Heart left ventricle (tissue), 16 donors: Measurements from ENCODE around the gene SPOCK2. TPM values are rescaled to one million over a fixed set of nuclear protein-coding genes. Genes with fewer than 3 reads are reported as not detected.

Experiments
- ATAC-seq, 4 donors: fragments of 200-7000 bp; cut with Tn5 transposase; one replicate each; pipeline ENCODE4 v1.9.1; 2020 to 2022; ENCODE audit warnings: moderate library complexity in 4 of 4, mild to moderate bottlenecking in 3 of 4, moderate number of reproducible peaks in 1 of 4
- DNase-seq, 5 donors: peaks; one replicate each; pipeline ENCODE4 v3.0.0-alpha.2; 2020
- H3K27ac ChIP-seq, 12 donors: fragments of 200-600 bp; sonication (generic) in 4 of 12; one replicate each; pipeline versions ENCODE4 v1.5.0 to v1.8.0; 2016 to 2022; ENCODE audit warnings: mild to moderate bottlenecking in 2 of 12
- H3K27me3 ChIP-seq, 9 donors: fragments of 200-600 bp; sonication (generic) in 2 of 9; one replicate each; pipeline versions ENCODE4 v1.5.1 to v1.8.0; 2016 to 2022; ENCODE audit warnings: mild to moderate bottlenecking in 3 of 9
- H3K36me3 ChIP-seq, 9 donors: fragments of 200-600 bp; sonication (generic) in 2 of 9; one replicate each; pipeline versions ENCODE4 v1.5.0 to v1.8.0; 2018 to 2022; ENCODE audit warnings: mild to moderate bottlenecking in 2 of 9
- H3K4me1 ChIP-seq, 12 donors: fragments of 200-600 bp; sonication (generic) in 4 of 12; one replicate each; pipeline versions ENCODE4 v1.5.0 to v1.8.0; 2016 to 2022; ENCODE audit warnings: mild to moderate bottlenecking in 3 of 12
- H3K4me3 ChIP-seq, 12 donors: fragments of 200-600 bp; sonication (generic) in 4 of 12; one replicate each; pipeline versions ENCODE4 v1.5.0 to v1.8.0; 2017 to 2022; ENCODE audit warnings: mild to moderate bottlenecking in 9 of 12, moderate library complexity in 4 of 12
- H3K9me3 ChIP-seq, 12 donors: fragments of 200-600 bp; sonication (generic) in 4 of 12; one replicate each; pipeline versions ENCODE4 v1.5.0 to v1.8.0; 2016 to 2022; ENCODE audit warnings: mild to moderate bottlenecking in 1 of 12
- POLR2A ChIP-seq, 2 donors: fragments of 450-650 bp; IDR thresholded peaks; one replicate each; pipeline ENCODE4 v1.6.1; 2017; ENCODE audit warnings: antibody characterized with exemption in 2 of 2, mild to moderate bottlenecking in 2 of 2, moderate library complexity in 2 of 2
- WGBS, 4 donors: extraction: QIAGEN DNeasy Blood & Tissue Kit in 2 of 4; methylation state at CpG; one replicate each; pipeline versions ENCODE4 v1.1.5 to v1.1.7; 2013 to 2018; 5-methylcytosine and 5-hydroxymethylcytosine counted together
- intact Hi-C, 10 donors: fragments of 100-400 bp; cut with DNase I; formaldehyde crosslinking; loops; one replicate each; pipeline versions ENCODE4 v1.11.1 to v1.14.2; 2022
- polyA plus RNA-seq, 2 donors: library from polyadenylated mRNA; stranded (reverse); fragments of 200-250 nt; gene quantifications; one replicate each; pipeline ENCODE4 v1.2.3, GENCODE V29; 2013
- total RNA-seq, 9 donors: library from RNA; depleted of rRNA in 2 of 9; stranded (reverse); fragments of >200 nt in 2 of 9; fragmentation: NEBNext Ultra II Directional in 3 of 9; extraction: Animal tissue kit (Norgen Biotek cat#: 25700) in 3 of 9; gene quantifications; one replicate each; pipeline versions ENCODE4 v1.1.0 to v1.2.4, GENCODE V29; 2016 to 2023
- TF ChIP-seq, protein P1 (sequence below), 12 donors: fragments of 200-600 bp; sonication (generic) in 4 of 12; IDR thresholded peaks; one replicate each; pipeline versions ENCODE4 v1.5.0 to v1.8.0; 2018 to 2022; ENCODE audit warnings: antibody characterized with exemption in 12 of 12, mild to moderate bottlenecking in 5 of 12
- donor health status: ischemic (EF 13 %, LVEDD 7.1; RV severe dilation, severe dysfunction).
- donor health status: healthy with polysubstance abuse.
- donor health status: DM: no; HTN: yes; CAD: no.
- donor health status: DM: no; HTN: no; CAD: no.
- donor health status: ischemic (EF 25% LVEDD 6.9; RV normal size, moderate dysfunction).
- donor health status: ischemic (EF 25% LVEDD 5.7; RV mildly dilated, moderate dysfunction).
- donor health status: healthy.
- donor health status: DM: yes; HTN: yes; CAD: no.
- donor health status: ischemic (EF 35%, LVEDD 5.7; RV mildly dilated, moderate dysfunction).
- donor health status: nonischemic (EF 11% LVEDD 7.7; RV severe dilation, severe dysfunction).
- donor health status: DM: yes; HTN: yes; CAD: no.
- donor health status: PGD.
- donor health status: ischemic (EF 29% LVEDD 5.4; RV normal size, mild dysfunction).
- donor health status: nonischemic (EF 23%, LVEDD 6.1; RV moderate dilation, normal function).

The SPOCK2 gene
- total and polyA plus RNA-seq, 11 donors = 4.4 to 16.6 (median 8.0) TPM

- ATAC-seq (no peak), DNase-seq (no peak)
- H3K27me3 ChIP-seq = no peaks in the 10 kb centered on the region
- H3K9me3 ChIP-seq = no peaks in the 10 kb centered on the region
- intact Hi-C loops = loop anchor here in 7 of 10 donors (5.0 to 10.0 kb wide), 8 partner anchors 62 to 202 kb away; partner anchors contain the start of genes ANAPC16 (in 4 of the 7) and ASCC1 (in 4 of the 7)
- H3K27ac ChIP-seq = no peak overlapping the region
- H3K4me3 ChIP-seq = no peak overlapping the region
- no peak for TF ChIP-seq POLR2A (IDR thresholded peaks at IDR 0.05)
- TF ChIP-seq, protein P1, sequence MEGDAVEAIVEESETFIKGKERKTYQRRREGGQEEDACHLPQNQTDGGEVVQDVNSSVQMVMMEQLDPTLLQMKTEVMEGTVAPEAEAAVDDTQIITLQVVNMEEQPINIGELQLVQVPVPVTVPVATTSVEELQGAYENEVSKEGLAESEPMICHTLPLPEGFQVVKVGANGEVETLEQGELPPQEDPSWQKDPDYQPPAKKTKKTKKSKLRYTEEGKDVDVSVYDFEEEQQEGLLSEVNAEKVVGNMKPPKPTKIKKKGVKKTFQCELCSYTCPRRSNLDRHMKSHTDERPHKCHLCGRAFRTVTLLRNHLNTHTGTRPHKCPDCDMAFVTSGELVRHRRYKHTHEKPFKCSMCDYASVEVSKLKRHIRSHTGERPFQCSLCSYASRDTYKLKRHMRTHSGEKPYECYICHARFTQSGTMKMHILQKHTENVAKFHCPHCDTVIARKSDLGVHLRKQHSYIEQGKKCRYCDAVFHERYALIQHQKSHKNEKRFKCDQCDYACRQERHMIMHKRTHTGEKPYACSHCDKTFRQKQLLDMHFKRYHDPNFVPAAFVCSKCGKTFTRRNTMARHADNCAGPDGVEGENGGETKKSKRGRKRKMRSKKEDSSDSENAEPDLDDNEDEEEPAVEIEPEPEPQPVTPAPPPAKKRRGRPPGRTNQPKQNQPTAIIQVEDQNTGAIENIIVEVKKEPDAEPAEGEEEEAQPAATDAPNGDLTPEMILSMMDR (IDR thresholded peaks at IDR 0.05) = no peak
- H3K4me1 ChIP-seq = peaks cover 0 to 19% (median 3%) of the 10 kb centered on the region in 12 donors
- peaks cover 0 to 15% (median 6%) of the 10 kb centered on the region in 9 donors for H3K36me3 ChIP-seq
- 80 to 85% (median 83%) methylated on average over 10 of the region's 10 CpGs for WGBS, 4 donors
These were observed 46.7 kb upstream of the SPOCK2 start for GRCh38 chr10:72134785-72135767.

DNA sequence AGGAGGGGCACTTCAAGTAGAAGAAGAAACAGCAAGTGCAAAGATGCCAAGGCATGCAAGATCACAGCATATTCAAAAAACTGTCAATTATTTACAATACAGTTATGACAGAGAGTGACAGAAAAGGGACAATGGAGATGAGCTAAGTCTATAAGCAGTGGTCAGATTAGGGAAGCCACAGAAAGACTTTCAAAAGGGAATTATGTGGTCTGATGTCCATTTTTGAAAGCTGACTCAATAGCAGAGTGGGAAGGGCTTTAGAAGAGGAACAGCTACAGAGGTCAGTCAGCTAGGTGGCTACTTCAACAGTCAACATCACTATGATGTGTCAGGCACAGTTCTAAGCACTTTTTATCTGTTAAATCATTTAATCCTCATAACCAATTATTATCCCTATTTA lies 45.2 kb upstream of the SPOCK2 start:
- Histone ChIP-seq H3K36me3 (peaks cover 0 to 15% (median 6%) of the 10 kb centered on the region in 9 donors), H3K4me3 (no peak overlapping the region), H3K9me3 (no peaks in the 10 kb centered on the region), H3K27me3 (no peaks in the 10 kb centered on the region), H3K27ac (no peak overlapping the region), H3K4me1 (peaks cover 0 to 16% (median 1%) of the 10 kb centered on the region in 12 donors)
- DNase-seq (no peak), ATAC-seq (peak in 3 of 4 donors; percentile 40 to 66 (median 43))
- TF ChIP-seq POLR2A (IDR thresholded peaks at IDR 0.05) = no peak
- TF ChIP-seq, protein P1 (IDR thresholded peaks at IDR 0.05) = no peak
- intact Hi-C loops = loop anchor here in 8 of 10 donors (2.0 to 10.0 kb wide), 9 partner anchors 64 to 204 kb away; partner anchors contain the start of genes ANAPC16 (in 4 of the 8) and ASCC1 (in 4 of the 8)

DNA sequence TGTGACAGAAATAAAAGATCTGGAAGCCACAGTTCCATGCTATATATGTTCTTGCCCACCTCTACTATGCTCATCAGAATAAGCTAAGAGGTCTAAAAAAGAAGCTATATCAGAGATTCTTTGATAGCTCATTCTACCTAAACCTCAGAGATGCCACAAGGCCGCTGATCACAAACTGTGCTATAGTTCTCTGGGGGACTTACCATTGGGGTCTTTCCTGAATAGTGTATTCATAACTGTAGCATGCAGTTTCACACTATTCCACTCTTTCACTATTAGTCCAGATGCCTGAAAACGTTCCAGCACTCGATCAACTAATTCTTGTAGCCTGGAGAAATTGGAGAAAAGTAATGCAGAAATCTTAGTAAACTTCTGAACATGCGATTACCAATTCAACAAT lies 44.5 kb upstream of the SPOCK2 start:
- intact Hi-C loops = loop anchor here in 8 of 10 donors (2.0 to 10.0 kb wide), 9 partner anchors 64 to 204 kb away; partner anchors contain the start of genes ANAPC16 (in 4 of the 8) and ASCC1 (in 4 of the 8)
- no peak for ATAC-seq
- H3K9me3 ChIP-seq = no peaks in the 10 kb centered on the region
- no peak for DNase-seq
- H3K4me1 ChIP-seq = peaks cover 0 to 12% (median 1%) of the 10 kb centered on the region in 12 donors
- no peaks in the 10 kb centered on the region for H3K27me3 ChIP-seq
- H3K27ac ChIP-seq = no peak overlapping the region
- H3K36me3 ChIP-seq = peaks cover 0 to 16% (median 9%) of the 10 kb centered on the region in 9 donors
- TF ChIP-seq POLR2A (IDR thresholded peaks at IDR 0.05) = no peak
- TF ChIP-seq, protein P1 (IDR thresholded peaks at IDR 0.05) = no peak
- no peak overlapping the region for H3K4me3 ChIP-seq
- 85 to 93% (median 91%) methylated on average over 4 of the region's 4 CpGs for WGBS, 4 donors

DNA sequence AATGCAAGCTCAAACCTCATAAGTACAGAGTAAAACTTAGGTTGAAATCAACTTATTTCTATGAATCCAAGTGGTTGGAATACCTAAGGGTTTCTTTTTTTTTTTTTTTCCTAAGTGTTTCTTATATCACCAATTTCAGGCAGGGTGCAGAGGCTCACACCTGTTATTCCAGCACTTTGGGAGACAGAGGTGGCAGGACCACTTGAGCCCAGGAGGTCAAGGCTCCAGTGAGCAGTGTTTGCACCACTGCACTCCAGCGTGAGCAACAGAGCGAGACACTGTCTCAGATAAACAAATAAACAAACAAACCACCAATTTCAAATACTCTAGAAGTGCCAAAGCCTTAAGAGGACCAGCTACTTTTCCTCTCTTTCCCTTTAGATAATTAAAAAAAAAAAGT lies 39.2 kb upstream of the SPOCK2 start:
- no peaks in the 10 kb centered on the region for H3K9me3 ChIP-seq
- H3K36me3 ChIP-seq = peaks cover 0 to 23% (median 11%) of the 10 kb centered on the region in 9 donors
- DNase-seq = no peak
- 88 to 100% (median 99%) methylated on average over 2 of the region's 2 CpGs for WGBS, 4 donors
- no peak for ATAC-seq
- H3K27ac ChIP-seq = no peak overlapping the region
- H3K27me3 ChIP-seq = no peaks in the 10 kb centered on the region
- no peak overlapping the region for H3K4me3 ChIP-seq
- intact Hi-C loops = loop anchor here in 7 of 10 donors (5.0 kb wide), 5 partner anchors 85 to 210 kb away; partner anchors contain the start of genes ANAPC16 (in 2 of the 7) and ASCC1 (in 2 of the 7)
- TF ChIP-seq POLR2A (IDR thresholded peaks at IDR 0.05) = no peak
- H3K4me1 ChIP-seq = peaks cover 0 to 19% (median 7%) of the 10 kb centered on the region in 12 donors
